HepG2 (cell line): ENCODE results near the gene CDH12. TPM values are rescaled to one million over a fixed set of nuclear protein-coding genes. Genes with fewer than 3 reads are reported as not detected.

Experiments used
- ATAC-seq: fragments of 200-7000 bp; cut with Tn5 transposase; 3 replicates; pipeline ENCODE4 v1.9.1; 2020; ENCODE audit warnings: mild to moderate bottlenecking, moderate library complexity
- BruUV-seq: library from RNA; stranded (reverse); fragments of 400-500 nt; replicated peaks from 2 replicates; lab custom pipeline; 2021; lab: Mats Ljungman, UMichigan
- CTCF ChIA-PET: fragments of 300-600 bp; formaldehyde crosslinking; extraction: SDS; loops from one replicate; lab custom pipeline; 2021; ENCODE audit warnings: low total read pairs, inconsistent platforms, low intra/inter-chr PET ratio; lab: Yijun Ruan, JAX
- POLR2A ChIA-PET: fragments of 350-600 bp; sonication (Branson Sonifier 250); formaldehyde crosslinking; loops from one replicate; lab custom pipeline; 2020; ENCODE audit warnings: antibody characterized with exemption, inconsistent platforms; lab: Yijun Ruan, JAX
- DNase-seq: peaks from one replicate; pipeline ENCODE4 v3.0.0-alpha.2; 2015; ENCODE audit warnings: low spot score
- FAIRE-seq: peaks from 3 replicates; lab custom pipeline; 2011; peaks lifted over from hg19 to GRCh38; lab: Jason Lieb, UNC
- H2AFZ ChIP-seq: one replicate; pipeline ENCODE4 v1.6.1; 2011; ENCODE audit warnings: low read length, inconsistent platforms
- H3K27ac ChIP-seq: fragments of 300-600 bp; 3 replicates; pipeline ENCODE4 v1.8.0; 2011; ENCODE audit warnings: mixed run types, mild to moderate bottlenecking, mixed read lengths, low read length, inconsistent platforms; ENCODE audit not compliant: insufficient read depth; ENCODE audit errors: extremely low read length
- H3K27me3 ChIP-seq, 2 experiments: fragments of 200-600 bp in 1 of 2; 2 replicates in 1 of 2; 3 replicates in 1 of 2; pipeline versions ENCODE4 v1.6.0 to v1.8.0; 2011; ENCODE audit warnings: low read length in 2 of 2, mild to moderate bottlenecking in 2 of 2, moderate library complexity in 2 of 2, inconsistent platforms in 1 of 2; ENCODE audit not compliant: insufficient read depth in 2 of 2, control insufficient read depth in 1 of 2
- H3K36me3 ChIP-seq, 2 experiments: fragments of 200-600 bp in 1 of 2; replicated peaks in 1 of 2; 2 replicates in 1 of 2; 3 replicates in 1 of 2; pipeline versions ENCODE4 v1.5.1 to v1.8.0; 2011; ENCODE audit warnings: low read length in 2 of 2, inconsistent platforms in 1 of 2; ENCODE audit not compliant: insufficient read depth in 2 of 2, control insufficient read depth in 1 of 2
- H3K4me1 ChIP-seq: 2 replicates; pipeline ENCODE4 v1.5.1; 2012; ENCODE audit warnings: low read length, inconsistent platforms; ENCODE audit not compliant: insufficient read depth
- H3K4me2 ChIP-seq: 2 replicates; pipeline ENCODE4 v1.6.0; 2011; ENCODE audit warnings: low read depth, low read length, inconsistent platforms
- H3K4me3 ChIP-seq, 3 experiments: fragments of 200-600 bp in 1 of 3; sonication (generic), shearing (Covaris generic) in 1 of 3; replicated peaks in 1 of 3; 2 replicates each; pipeline ENCODE4 v1.5.1; 2011 to 2016; ENCODE audit warnings: low read length in 3 of 3, inconsistent platforms in 2 of 3, low read depth in 2 of 3, mild to moderate bottlenecking in 2 of 3, control low read depth in 1 of 3, mixed read lengths in 1 of 3; ENCODE audit not compliant: insufficient read depth in 1 of 3
- H3K79me2 ChIP-seq: one replicate; pipeline ENCODE4 v1.6.1; 2011; ENCODE audit warnings: low read length, inconsistent platforms; ENCODE audit not compliant: insufficient read depth
- H3K9ac ChIP-seq: 2 replicates; pipeline ENCODE4 v1.6.0; 2011; ENCODE audit warnings: mild to moderate bottlenecking, low read depth, low read length, inconsistent platforms; ENCODE audit not compliant: insufficient read depth
- H3K9me3 ChIP-seq: 2 replicates; pipeline ENCODE4 v1.5.1; 2012; ENCODE audit warnings: mild to moderate bottlenecking, low read length
- H4K20me1 ChIP-seq: 2 replicates; pipeline ENCODE4 v1.6.0; 2011; ENCODE audit warnings: inconsistent platforms, mild to moderate bottlenecking, low read length, moderate library complexity; ENCODE audit not compliant: insufficient read depth
- ARID2 ChIP-seq: sonication (generic); formaldehyde crosslinking; IDR thresholded peaks from 2 replicates; pipeline ENCODE4 v1.8.1; 2022; ENCODE audit warnings: mild to moderate bottlenecking, missing genetic modification reagents, borderline replicate concordance
- FOSL2 ChIP-seq: sonication (generic); formaldehyde crosslinking; IDR thresholded peaks from 2 replicates; pipeline ENCODE4 v1.4.0; 2020; ENCODE audit warnings: missing genetic modification reagents
- FOXO4 ChIP-seq: sonication (generic); formaldehyde crosslinking; conservative IDR thresholded peaks from 2 replicates; pipeline ENCODE4 v1.8.1; 2023; ENCODE audit warnings: missing genetic modification reagents
- HDAC1 ChIP-seq: sonication (generic); formaldehyde crosslinking; IDR thresholded peaks from 2 replicates; pipeline ENCODE4 v1.5.1; 2020; ENCODE audit warnings: mild to moderate bottlenecking, missing genetic modification reagents
- JARID2 ChIP-seq: sonication (generic); formaldehyde crosslinking; IDR thresholded peaks from 2 replicates; pipeline ENCODE4 v1.8.1; 2023; ENCODE audit warnings: missing genetic modification reagents, inconsistent platforms; ENCODE audit not compliant: insufficient replicate concordance
- MAF1 ChIP-seq: sonication (generic); formaldehyde crosslinking; IDR thresholded peaks from 2 replicates; pipeline ENCODE4 v1.5.0; 2020; ENCODE audit warnings: missing genetic modification reagents, borderline replicate concordance
- NCOA5 ChIP-seq: sonication (generic); formaldehyde crosslinking; IDR thresholded peaks from 2 replicates; pipeline ENCODE4 v1.4.0; 2020; ENCODE audit warnings: missing genetic modification reagents
- NR1H2 ChIP-seq: sonication (generic); formaldehyde crosslinking; IDR thresholded peaks from 2 replicates; pipeline ENCODE4 v1.8.1; 2022; ENCODE audit warnings: low read depth, missing genetic modification reagents, borderline replicate concordance
- NR2C2 ChIP-seq: sonication (generic); formaldehyde crosslinking; IDR thresholded peaks from 2 replicates; pipeline ENCODE4 v1.4.0; 2020; ENCODE audit warnings: missing genetic modification reagents, mild to moderate bottlenecking, moderate library complexity, borderline replicate concordance
- PAX8 ChIP-seq: sonication (generic); formaldehyde crosslinking; IDR thresholded peaks from 2 replicates; pipeline ENCODE4 v1.8.0; 2022; ENCODE audit warnings: mild to moderate bottlenecking, missing genetic modification reagents, borderline replicate concordance
- TBX3 ChIP-seq: fragments of 450-650 bp; IDR thresholded peaks from 2 replicates; pipeline ENCODE4 v1.6.1; 2017; ENCODE audit warnings: antibody characterized with exemption, mild to moderate bottlenecking, inconsistent platforms, borderline replicate concordance
- TEAD3 ChIP-seq: optimal IDR thresholded peaks from 2 replicates; pipeline ENCODE3; 2016; ENCODE audit warnings: borderline replicate concordance
- ZFP37 ChIP-seq: sonication (generic); formaldehyde crosslinking; IDR thresholded peaks from 2 replicates; pipeline ENCODE4 v1.4.0; 2020; ENCODE audit warnings: missing genetic modification reagents, borderline replicate concordance
- ZNF253 ChIP-seq: sonication (generic); formaldehyde crosslinking; IDR thresholded peaks from 2 replicates; pipeline ENCODE4 v1.8.0; 2022; ENCODE audit warnings: mild to moderate bottlenecking, missing genetic modification reagents, borderline replicate concordance
- ZNF296 ChIP-seq: sonication (generic); formaldehyde crosslinking; conservative IDR thresholded peaks from 2 replicates; pipeline ENCODE4 v1.5.0; 2020; ENCODE audit warnings: mild to moderate bottlenecking, missing genetic modification reagents
- ZNF335 ChIP-seq: sonication (generic); formaldehyde crosslinking; IDR thresholded peaks from 2 replicates; pipeline ENCODE4 v1.4.0; 2020; ENCODE audit warnings: missing genetic modification reagents
- ZNF343 ChIP-seq: sonication (generic); formaldehyde crosslinking; IDR thresholded peaks from 2 replicates; pipeline ENCODE4 v1.4.0; 2020; ENCODE audit warnings: mild to moderate bottlenecking, missing genetic modification reagents
- ZNF567 ChIP-seq: sonication (generic); formaldehyde crosslinking; IDR thresholded peaks from 2 replicates; pipeline ENCODE4 v1.8.1; 2023; ENCODE audit warnings: mild to moderate bottlenecking, missing genetic modification reagents, borderline replicate concordance
- ZNF615 ChIP-seq: sonication (generic); formaldehyde crosslinking; IDR thresholded peaks from 2 replicates; pipeline ENCODE4 v1.5.0; 2020; ENCODE audit warnings: mild to moderate bottlenecking, missing genetic modification reagents, borderline replicate concordance
- ZNF790 ChIP-seq: sonication (generic); formaldehyde crosslinking; IDR thresholded peaks from 2 replicates; pipeline ENCODE4 v1.8.0; 2022; ENCODE audit warnings: missing genetic modification reagents, mild to moderate bottlenecking, borderline replicate concordance
- ZNF839 ChIP-seq: sonication (generic); formaldehyde crosslinking; IDR thresholded peaks from 2 replicates; pipeline ENCODE4 v1.4.0; 2020; ENCODE audit warnings: missing genetic modification reagents, mild to moderate bottlenecking, borderline replicate concordance
- WGBS: methylation state at CpG from one replicate; pipeline ENCODE4 v1.1.6; 2017; ENCODE audit warnings: low lambda C conversion rate; 5-methylcytosine and 5-hydroxymethylcytosine counted together
- in situ Hi-C: cut with HindIII; loops from 2 replicates; pipeline ENCODE4 v1.10.0; 2017; ENCODE audit warnings: low pct_unique_long_range_greater_than_20kb; ENCODE audit not compliant: extremely low pct_ligation_motif_present
- intact Hi-C: fragments of 100-400 bp; cut with micrococcal nuclease; formaldehyde crosslinking; loops from one replicate; pipeline ENCODE4 v1.10.0; 2022; ENCODE audit not compliant: unreplicated experiment
- polyA plus RNA-seq, 8 experiments: library from polyadenylated mRNA; depleted of rRNA in 3 of 8; stranded (reverse) in 7 of 8; unstranded in 1 of 8; fragments of >200 nt; fragmentation: Illumina TruSeq in 4 of 8; extraction: Trizol in 4 of 8; gene quantifications; 2 replicates each; pipeline versions ENCODE4 v1.2.1 to v1.2.3, GENCODE V29; 2011 to 2016; ENCODE audit warnings: low read depth in 4 of 8, missing spikeins in 1 of 8, mixed read lengths in 1 of 8; ENCODE audit not compliant: insufficient read depth in 1 of 8
- total RNA-seq, 5 experiments: library from RNA; depleted of rRNA; stranded (reverse); fragments of >200 nt; fragmentation: Illumina TruSeq; extraction: Trizol; gene quantifications; 2 replicates each; pipeline ENCODE4 v1.2.3, GENCODE V29; 2016; ENCODE audit warnings: low read depth in 1 of 5

Gene CDH12
- total and polyA plus RNA-seq, 2 of the 13 experiments (the other 11 are each of a cell fraction or from before 2014, with no cell fraction given), result not detected

- no TSS peak for BruUV-seq
- 3% methylated on average over 2 of the region's 2 CpGs for WGBS
- no peaks in the 10 kb centered on the region for H3K4me1 ChIP-seq
- H4K20me1 ChIP-seq, result no peaks in the 10 kb centered on the region
- no peak overlapping the region for H3K4me2 ChIP-seq
- no peaks in the 10 kb centered on the region; a peak in 1 of 5 replicates for H3K36me3 ChIP-seq
- no peak overlapping the region for H3K4me3 ChIP-seq
- H3K79me2 ChIP-seq, result no peaks in the 10 kb centered on the region
- no peak for ATAC-seq
- TF ChIP-seq ZNF335 (CRISPR knock-in tag) (no peak), TEAD3 (no peak), ZNF839 (no peak), ZNF615 (CRISPR knock-in tag) (no peak), ZNF343 (CRISPR knock-in tag) (no peak), ZNF567 (CRISPR knock-in tag) (no peak), ZNF253 (CRISPR knock-in tag) (no peak), JARID2 (CRISPR knock-in tag) (no peak), NCOA5 (CRISPR knock-in tag) (no peak), TBX3 (no peak)
- CTCF ChIA-PET, result no interaction called here
- peaks cover 4% of the 10 kb centered on the region for H3K9me3 ChIP-seq
- no peak for FAIRE-seq
- H3K27ac ChIP-seq, result no peak overlapping the region
- H3K9ac ChIP-seq, result no peak overlapping the region
- H3K27me3 ChIP-seq, result no peaks in the 10 kb centered on the region
- POLR2A ChIA-PET, result no interaction called here
- intact Hi-C loops (no loop called here), in situ Hi-C loops (no loop called here)
- no peak for DNase-seq
- no peak overlapping the region for H2AFZ ChIP-seq
Measured at GRCh38 chr5:22033066-22033465, 820.1 kb downstream of the CDH12 start.

- FAIRE-seq (no peak), ATAC-seq (no peak), DNase-seq (no peak)
- ChIA-PET CTCF (no interaction called here), POLR2A (no interaction called here)
- H3K27me3 ChIP-seq, result no peaks in the 10 kb centered on the region
- WGBS, result 0% methylated on average over 1 of the region's 1 CpG
- H2AFZ ChIP-seq, result no peak overlapping the region
- H3K4me1 ChIP-seq, result no peaks in the 10 kb centered on the region
- no peak overlapping the region for H3K4me2 ChIP-seq
- intact Hi-C loops (no loop called here), in situ Hi-C loops (no loop called here)
- H3K9ac ChIP-seq, result no peak overlapping the region
- no peak overlapping the region for H3K27ac ChIP-seq
- no TSS peak for BruUV-seq
- H3K79me2 ChIP-seq, result no peaks in the 10 kb centered on the region
- H4K20me1 ChIP-seq, result no peaks in the 10 kb centered on the region
- H3K4me3 ChIP-seq, result no peak overlapping the region
- H3K36me3 ChIP-seq, result no peaks in the 10 kb centered on the region
- peaks cover 25% of the 10 kb centered on the region for H3K9me3 ChIP-seq
- TF ChIP-seq PAX8 (CRISPR knock-in tag) (no peak), MAF1 (no peak), HDAC1 (CRISPR knock-in tag) (no peak), NR1H2 (no peak), ZFP37 (CRISPR knock-in tag) (no peak), ZNF296 (CRISPR knock-in tag) (no peak), FOXO4 (CRISPR knock-in tag) (no peak), ARID2 (CRISPR knock-in tag) (no peak), ZNF343 (CRISPR knock-in tag) (no peak), NR2C2 (CRISPR knock-in tag) (no peak), ZNF790 (CRISPR knock-in tag) (no peak), FOSL2 (CRISPR knock-in tag) (no peak)
Measured at GRCh38 chr5:22023784-22024183, 829.4 kb downstream of the CDH12 start.
